Loucy (cell line): ENCODE results near the gene ULBP2.

Experiments
- H2AFZ ChIP-seq: fragments of 200-600 bp; sonication (generic); 2 replicates; pipeline ENCODE4 v1.6.0; 2016; ENCODE audit warnings: antibody characterized with exemption, mild to moderate bottlenecking, low read length, moderate library complexity
- H3F3A ChIP-seq: fragments of 200-600 bp; 2 replicates; pipeline ENCODE4 v1.6.0; 2016; ENCODE audit warnings: antibody characterized with exemption, low read depth, mild to moderate bottlenecking
- H3K27me3 ChIP-seq: fragments of 200-600 bp; sonication (generic); 2 replicates; pipeline ENCODE4 v1.6.1; 2014; ENCODE audit warnings: low read length, mild to moderate bottlenecking; ENCODE audit not compliant: insufficient read depth, poor library complexity, severe bottlenecking
- H3K36me3 ChIP-seq: fragments of 200-600 bp; sonication (generic); 2 replicates; pipeline ENCODE4 v1.6.1; 2016; ENCODE audit warnings: low read length; ENCODE audit not compliant: insufficient read depth
- H3K4me1 ChIP-seq: fragments of 200-600 bp; sonication (generic); 2 replicates; pipeline ENCODE4 v1.5.1; 2014; ENCODE audit warnings: low read length, mild to moderate bottlenecking; ENCODE audit not compliant: insufficient read depth, poor library complexity, severe bottlenecking
- H3K4me2 ChIP-seq: fragments of 200-600 bp; sonication (generic); 2 replicates; pipeline ENCODE4 v1.6.0; 2014; ENCODE audit warnings: antibody characterized with exemption, low read length, low read depth, mild to moderate bottlenecking; ENCODE audit not compliant: poor library complexity, severe bottlenecking
- H3K4me3 ChIP-seq: fragments of 200-600 bp; sonication (generic); 2 replicates; pipeline ENCODE4 v1.5.1; 2014; ENCODE audit warnings: low read length, mild to moderate bottlenecking, mixed read lengths; ENCODE audit not compliant: poor library complexity, severe bottlenecking
- H3K79me2 ChIP-seq: fragments of 200-600 bp; sonication (generic); 2 replicates; pipeline ENCODE4 v1.6.1; 2014; ENCODE audit warnings: low read length; ENCODE audit not compliant: insufficient read depth
- H3K9ac ChIP-seq: fragments of 200-600 bp; sonication (generic); 2 replicates; pipeline ENCODE4 v1.6.0; 2014; ENCODE audit warnings: mild to moderate bottlenecking, low read depth, low read length, moderate library complexity; ENCODE audit not compliant: poor library complexity, severe bottlenecking
- H3K9me2 ChIP-seq: fragments of 200-600 bp; sonication (generic); replicated peaks from 2 replicates; pipeline ENCODE4 v1.6.1; 2016; ENCODE audit warnings: low read depth, low read length, mixed read lengths
- H3K9me3 ChIP-seq: fragments of 200-600 bp; sonication (generic); 2 replicates; pipeline ENCODE4 v1.6.1; 2014; ENCODE audit warnings: mild to moderate bottlenecking, antibody characterized with exemption, low read length, low read depth; ENCODE audit not compliant: insufficient read depth
- H4K20me1 ChIP-seq: fragments of 200-600 bp; sonication (generic); 2 replicates; pipeline ENCODE4 v1.6.0; 2014; ENCODE audit warnings: antibody characterized with exemption, low read length, mild to moderate bottlenecking; ENCODE audit not compliant: insufficient read depth, poor library complexity, severe bottlenecking
- CTCF ChIP-seq: fragments of 200-600 bp; sonication (generic); conservative IDR thresholded peaks from 2 replicates; pipeline ENCODE4 v1.5.1; 2014; ENCODE audit warnings: mild to moderate bottlenecking, antibody characterized with exemption, low read length
- EZH2phosphoT487 ChIP-seq: fragments of 200-600 bp; IDR thresholded peaks from 2 replicates; pipeline ENCODE4 v1.6.1; 2018; ENCODE audit warnings: antibody characterized with exemption, mild to moderate bottlenecking, moderate library complexity, borderline replicate concordance

ULBP2 gene

GRCh38 chr6:149933461-149933860 is 8.4 kb upstream of the ULBP2 start:
- TF ChIP-seq CTCF (no peak), EZH2phosphoT487 (no peak)
- Histone ChIP-seq H4K20me1 (no peaks in the 10 kb centered on the region), H2AFZ (no peak overlapping the region), H3K79me2 (no peaks in the 10 kb centered on the region), H3K27me3 (no peaks in the 10 kb centered on the region), H3K9ac (no peak overlapping the region), H3K4me3 (no peak overlapping the region), H3K9me3 (no peaks in the 10 kb centered on the region), H3K9me2 (no peaks in the 10 kb centered on the region), H3K4me2 (no peak overlapping the region), H3K36me3 (no peaks in the 10 kb centered on the region), H3K4me1 (no peaks in the 10 kb centered on the region), H3F3A (no peaks in the 10 kb centered on the region)

- Histone ChIP-seq H3K4me2 (no peak overlapping the region), H3K79me2 (no peaks in the 10 kb centered on the region), H3K9me2 (no peaks in the 10 kb centered on the region), H3K4me1 (no peaks in the 10 kb centered on the region), H4K20me1 (no peaks in the 10 kb centered on the region), H3K9ac (no peak overlapping the region), H3K36me3 (no peaks in the 10 kb centered on the region), H3F3A (no peaks in the 10 kb centered on the region), H3K4me3 (no peak overlapping the region), H2AFZ (no peak overlapping the region), H3K9me3 (no peaks in the 10 kb centered on the region), H3K27me3 (no peaks in the 10 kb centered on the region)
- peak; percentile 88 for TF ChIP-seq CTCF
- TF ChIP-seq EZH2phosphoT487, result no peak
Observed at GRCh38 chr6:149934249-149935156, 7.3 kb upstream of the ULBP2 start.

- Histone ChIP-seq H3K9ac (no peak overlapping the region), H3K4me2 (no peak overlapping the region), H3K4me1 (no peaks in the 10 kb centered on the region), H3K4me3 (no peak overlapping the region), H3K9me2 (no peaks in the 10 kb centered on the region), H3F3A (no peaks in the 10 kb centered on the region), H2AFZ (no peak overlapping the region), H3K36me3 (no peaks in the 10 kb centered on the region), H4K20me1 (no peaks in the 10 kb centered on the region), H3K79me2 (no peaks in the 10 kb centered on the region), H3K9me3 (no peaks in the 10 kb centered on the region), H3K27me3 (no peaks in the 10 kb centered on the region)
- TF ChIP-seq EZH2phosphoT487, result no peak
Observed at GRCh38 chr6:149935246-149935645, 6.6 kb upstream of the ULBP2 start.
